COLO829 (cell line): ENCODE results near the gene ST3GAL3.

ENCODE experiments used
- DNase-seq: peaks from one replicate; pipeline ENCODE4 v3.0.0; 2012; ENCODE audit warnings: low spot score

The ST3GAL3 gene

GRCh38 chr1:43879414-43879813 lies 172.1 kb downstream of the ST3GAL3 start:
- DNase-seq = no peak

- DNase-seq = no peak
These were observed 172.7 kb downstream of the ST3GAL3 start for GRCh38 chr1:43879996-43880395.

GRCh38 chr1:43880604-43881003 lies 173.3 kb downstream of the ST3GAL3 start:
- no peak for DNase-seq

GRCh38 chr1:43881415-43881814 lies 174.1 kb downstream of the ST3GAL3 start:
- DNase-seq = no peak

- no peak for DNase-seq
These were observed 175.4 kb downstream of the ST3GAL3 start for GRCh38 chr1:43882763-43883162.

- DNase-seq = no peak
These were observed 176.0 kb downstream of the ST3GAL3 start for GRCh38 chr1:43883321-43883720.

- DNase-seq = no peak
These were observed 178.0 kb downstream of the ST3GAL3 start for GRCh38 chr1:43885279-43885801.

GRCh38 chr1:43887748-43888147 lies 180.4 kb downstream of the ST3GAL3 start:
- DNase-seq = no peak

GRCh38 chr1:43890815-43891214 lies 183.5 kb downstream of the ST3GAL3 start:
- no peak for DNase-seq

- no peak for DNase-seq
These were observed 185.7 kb downstream of the ST3GAL3 start for GRCh38 chr1:43893006-43893405.

GRCh38 chr1:43898981-43899380 lies 191.6 kb downstream of the ST3GAL3 start:
- DNase-seq = no peak

GRCh38 chr1:43900386-43900785 lies 193.1 kb downstream of the ST3GAL3 start:
- DNase-seq = no peak

- no peak for DNase-seq
These were observed 194.0 kb downstream of the ST3GAL3 start for GRCh38 chr1:43901196-43901961.

GRCh38 chr1:43902058-43902831 lies 194.9 kb downstream of the ST3GAL3 start:
- DNase-seq = no peak

GRCh38 chr1:43904660-43905551 lies 197.6 kb downstream of the ST3GAL3 start:
- DNase-seq = no peak

GRCh38 chr1:43908226-43908625 lies 200.9 kb downstream of the ST3GAL3 start:
- no peak for DNase-seq

- no peak for DNase-seq
These were observed 201.5 kb downstream of the ST3GAL3 start for GRCh38 chr1:43908858-43909257.

- no peak for DNase-seq
These were observed 203.0 kb downstream of the ST3GAL3 start for GRCh38 chr1:43910343-43910742.

GRCh38 chr1:43912607-43913006 lies 205.3 kb downstream of the ST3GAL3 start:
- no peak for DNase-seq

- no peak for DNase-seq
These were observed 205.7 kb downstream of the ST3GAL3 start for GRCh38 chr1:43913051-43913501.

GRCh38 chr1:43913666-43914360 lies 206.5 kb downstream of the ST3GAL3 start:
- DNase-seq = no peak
